Measurements from ENCODE around the gene NLGN4X.
"Not testable (repeated sequence)": the region's sequence is repeated elsewhere in the genome, so short reads cannot be mapped to it uniquely, and the experiment has no call there.

The NLGN4X gene

GRCh38 chrX:6005856-6006255 lies 222.8 kb downstream of the NLGN4X start:
- DNase-seq (ENCODE audit: low spot score), result no peak

GRCh38 chrX:6004529-6004928 lies 224.1 kb downstream of the NLGN4X start:
- DNase-seq (ENCODE audit: low spot score), result no peak

- no peak for DNase-seq (ENCODE audit: low spot score)
These were observed 226.6 kb downstream of the NLGN4X start for GRCh38 chrX:6002056-6002455.

GRCh38 chrX:5998901-5999300 lies 229.8 kb downstream of the NLGN4X start:
- DNase-seq (ENCODE audit: low spot score), result no peak

- DNase-seq (ENCODE audit: low spot score), result no peak
These were observed 230.2 kb downstream of the NLGN4X start for GRCh38 chrX:5998456-5998855.

GRCh38 chrX:5991393-5991792 lies 237.3 kb downstream of the NLGN4X start:
- DNase-seq (ENCODE audit: low spot score), result no peak

- DNase-seq (ENCODE audit: low spot score), result no peak
These were observed 249.3 kb downstream of the NLGN4X start for GRCh38 chrX:5979338-5979737.

- DNase-seq (ENCODE audit: low spot score), result no peak
These were observed 252.3 kb downstream of the NLGN4X start for GRCh38 chrX:5976332-5976731.

GRCh38 chrX:5971300-5971699 lies 257.4 kb downstream of the NLGN4X start:
- no peak for DNase-seq (ENCODE audit: low spot score)

- DNase-seq (ENCODE audit: low spot score), result no peak
These were observed 263.3 kb downstream of the NLGN4X start for GRCh38 chrX:5965406-5965805.

- DNase-seq (ENCODE audit: low spot score), result no peak
These were observed 269.4 kb downstream of the NLGN4X start for GRCh38 chrX:5959286-5959685.

GRCh38 chrX:5958523-5958922 lies 270.1 kb downstream of the NLGN4X start:
- no peak for DNase-seq (ENCODE audit: low spot score)

GRCh38 chrX:5957506-5957905 lies 271.2 kb downstream of the NLGN4X start:
- no peak for DNase-seq (ENCODE audit: low spot score)

- DNase-seq (ENCODE audit: low spot score), result no peak
These were observed 292.2 kb downstream of the NLGN4X start for GRCh38 chrX:5936438-5936837.

- DNase-seq (ENCODE audit: low spot score), result no peak
These were observed 300.4 kb downstream of the NLGN4X start for GRCh38 chrX:5928224-5928623.

GRCh38 chrX:5916945-5917344 lies 311.7 kb downstream of the NLGN4X start:
- DNase-seq (ENCODE audit: low spot score), result no peak

GRCh38 chrX:5915783-5916182 lies 312.9 kb downstream of the NLGN4X start:
- no peak for DNase-seq (ENCODE audit: low spot score)

GRCh38 chrX:5907207-5907606 lies 321.5 kb downstream of the NLGN4X start:
- no peak for DNase-seq (ENCODE audit: low spot score)

- DNase-seq (ENCODE audit: low spot score), result not testable (repeated sequence)
These were observed 325.0 kb downstream of the NLGN4X start for GRCh38 chrX:5903586-5904190.

- no peak for DNase-seq (ENCODE audit: low spot score)
These were observed 330.2 kb downstream of the NLGN4X start for GRCh38 chrX:5898463-5898862.

- no peak for DNase-seq (ENCODE audit: low spot score)
These were observed 337.3 kb downstream of the NLGN4X start for GRCh38 chrX:5891378-5891777.

- no peak for DNase-seq (ENCODE audit: low spot score)
These were observed 351.6 kb downstream of the NLGN4X start for GRCh38 chrX:5876984-5877596.

GRCh38 chrX:5870238-5870637 lies 358.4 kb downstream of the NLGN4X start:
- DNase-seq (ENCODE audit: low spot score), result no peak

- no peak for DNase-seq (ENCODE audit: low spot score)
These were observed 358.9 kb downstream of the NLGN4X start for GRCh38 chrX:5869786-5870185.

Data from HuH-7.5 (cell line).